Gastroesophageal sphincter (tissue), 4 donors: ENCODE results near the gene SPEM3. TPM values are rescaled to one million over a fixed set of nuclear protein-coding genes. Genes with fewer than 3 reads are reported as not detected.

ENCODE experiments used
- ATAC-seq: fragments of 150-250 bp; one replicate; pipeline ENCODE4 v1.9.1; 2016; ENCODE audit warnings: mild to moderate bottlenecking, moderate library complexity
- H3K27ac ChIP-seq, 4 donors: fragments of 200-600 bp; sonication (generic) in 3 of 4; 1 replicate in 3 of 4; 2 replicates in 1 of 4; pipeline ENCODE4 v1.5.1; 2016 to 2019
- H3K27me3 ChIP-seq: fragments of 200-600 bp; sonication (generic); one replicate; pipeline ENCODE4 v1.5.1; 2019
- H3K36me3 ChIP-seq, 2 donors: fragments of 200-600 bp; sonication (generic); one replicate each; pipeline ENCODE4 v1.5.1; 2019; ENCODE audit warnings: control low read depth in 1 of 2
- H3K4me1 ChIP-seq, 3 donors: fragments of 200-600 bp; sonication (generic); 1 replicate in 2 of 3; 2 replicates in 1 of 3; pipeline ENCODE4 v1.5.1; 2016 to 2019; ENCODE audit warnings: control low read depth in 2 of 3
- H3K4me3 ChIP-seq, 2 donors: fragments of 200-600 bp; sonication (generic); one replicate each; pipeline ENCODE4 v1.5.1; 2019; ENCODE audit warnings: mild to moderate bottlenecking in 1 of 2, moderate library complexity in 1 of 2
- H3K9me3 ChIP-seq, 3 donors: fragments of 200-600 bp; sonication (generic); one replicate each; pipeline ENCODE4 v1.5.1; 2017 to 2019; ENCODE audit warnings: control low read depth in 2 of 3
- EP300 ChIP-seq: sonication (generic); formaldehyde crosslinking; IDR thresholded peaks from one replicate; pipeline ENCODE4 v1.6.1; 2017; ENCODE audit warnings: antibody characterized with exemption, mild to moderate bottlenecking
- POLR2A ChIP-seq, 2 donors: fragments of 450-650 bp; IDR thresholded peaks; one replicate each; pipeline ENCODE4 v1.6.1; 2017; ENCODE audit warnings: antibody characterized with exemption in 2 of 2, mild to moderate bottlenecking in 2 of 2, moderate library complexity in 1 of 2
- POLR2AphosphoS5 ChIP-seq: sonication (generic); formaldehyde crosslinking; IDR thresholded peaks from one replicate; pipeline ENCODE4 v1.6.1; 2017; ENCODE audit warnings: antibody characterized with exemption
- WGBS, 2 donors: methylation state at CpG; one replicate each; pipeline ENCODE4 v1.1.5; 2018; ENCODE audit warnings: low coverage in 1 of 2; 5-methylcytosine and 5-hydroxymethylcytosine counted together
- total RNA-seq, 4 donors: library from RNA; depleted of rRNA; stranded (reverse); fragments of >200 nt; gene quantifications; one replicate each; pipeline ENCODE4 v1.1.0, GENCODE V29; 2016
- TF ChIP-seq, protein P1 (sequence below), 4 experiments: fragments of 200-600 bp in 2 of 4; fragments of 450-650 bp in 2 of 4; sonication (generic) in 1 of 4; IDR thresholded peaks; one replicate each; pipeline ENCODE4 v1.5.1; 2017 to 2019; ENCODE audit warnings: antibody characterized with exemption in 4 of 4, mild to moderate bottlenecking in 2 of 4, moderate library complexity in 2 of 4

Gene SPEM3
- under 1 TPM in 1 of 4 donors, not detected in 3; 0.08 TPM for total RNA-seq

- no peak for ATAC-seq
- Histone ChIP-seq H3K36me3 (no peaks in the 10 kb centered on the region), H3K27me3 (peaks cover 12% of the 10 kb centered on the region), H3K4me1 (no peaks in the 10 kb centered on the region), H3K9me3 (no peaks in the 10 kb centered on the region), H3K27ac (no peak within 1 kb of the TSS), H3K4me3 (no peak within 1 kb of the TSS)
- WGBS, 2 donors, result 61 to 70% methylated on average over 2 to 3 of the region's 5 CpGs
- TF ChIP-seq EP300 (no peak), POLR2AphosphoS5 (no peak), POLR2A (IDR thresholded peaks at IDR 0.05) (no peak)
- TF ChIP-seq, protein P1, sequence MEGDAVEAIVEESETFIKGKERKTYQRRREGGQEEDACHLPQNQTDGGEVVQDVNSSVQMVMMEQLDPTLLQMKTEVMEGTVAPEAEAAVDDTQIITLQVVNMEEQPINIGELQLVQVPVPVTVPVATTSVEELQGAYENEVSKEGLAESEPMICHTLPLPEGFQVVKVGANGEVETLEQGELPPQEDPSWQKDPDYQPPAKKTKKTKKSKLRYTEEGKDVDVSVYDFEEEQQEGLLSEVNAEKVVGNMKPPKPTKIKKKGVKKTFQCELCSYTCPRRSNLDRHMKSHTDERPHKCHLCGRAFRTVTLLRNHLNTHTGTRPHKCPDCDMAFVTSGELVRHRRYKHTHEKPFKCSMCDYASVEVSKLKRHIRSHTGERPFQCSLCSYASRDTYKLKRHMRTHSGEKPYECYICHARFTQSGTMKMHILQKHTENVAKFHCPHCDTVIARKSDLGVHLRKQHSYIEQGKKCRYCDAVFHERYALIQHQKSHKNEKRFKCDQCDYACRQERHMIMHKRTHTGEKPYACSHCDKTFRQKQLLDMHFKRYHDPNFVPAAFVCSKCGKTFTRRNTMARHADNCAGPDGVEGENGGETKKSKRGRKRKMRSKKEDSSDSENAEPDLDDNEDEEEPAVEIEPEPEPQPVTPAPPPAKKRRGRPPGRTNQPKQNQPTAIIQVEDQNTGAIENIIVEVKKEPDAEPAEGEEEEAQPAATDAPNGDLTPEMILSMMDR (IDR thresholded peaks at IDR 0.05), result no peak
Observed at GRCh38 chr17:7428557-7428956, at the start of gene SPEM3. SPEM3 (plus strand) TSS chr17:7428857; CDS start chr17:7428903, 46 bp downstream.

DNA sequence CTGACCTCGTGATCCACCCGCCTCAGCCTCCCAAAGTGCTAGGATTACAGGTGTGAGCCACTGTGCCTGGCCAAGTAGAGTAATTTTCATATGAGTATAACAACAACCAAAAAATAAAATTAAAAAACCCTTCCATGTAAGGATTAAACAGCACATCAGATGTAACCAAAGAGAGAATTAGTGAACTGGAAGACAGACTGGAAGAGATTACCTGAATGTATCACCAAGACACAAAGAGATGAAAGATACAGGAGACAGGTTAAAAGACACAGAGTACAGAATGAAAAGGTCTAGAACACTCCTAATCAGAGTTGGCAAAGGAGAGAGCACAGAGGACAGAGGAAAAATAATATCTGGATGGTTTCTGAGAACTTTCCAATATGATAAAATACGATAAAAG, 49.5 kb upstream of the SPEM3 start:
- ATAC-seq, result no peak
- Histone ChIP-seq H3K4me3 (no peak overlapping the region), H3K36me3 (no peaks in the 10 kb centered on the region), H3K27me3 (no peaks in the 10 kb centered on the region), H3K27ac (no peak overlapping the region), H3K9me3 (no peaks in the 10 kb centered on the region), H3K4me1 (peaks cover 0 to 37% (median 18%) of the 10 kb centered on the region in 3 donors)
- TF ChIP-seq POLR2AphosphoS5 (no peak), EP300 (no peak), POLR2A (IDR thresholded peaks at IDR 0.05) (no peak)
- TF ChIP-seq, protein P1 (IDR thresholded peaks at IDR 0.05), result no peak
- WGBS, 2 donors, result 100% methylated on average over 1 to 2 of the region's 3 CpGs

DNA sequence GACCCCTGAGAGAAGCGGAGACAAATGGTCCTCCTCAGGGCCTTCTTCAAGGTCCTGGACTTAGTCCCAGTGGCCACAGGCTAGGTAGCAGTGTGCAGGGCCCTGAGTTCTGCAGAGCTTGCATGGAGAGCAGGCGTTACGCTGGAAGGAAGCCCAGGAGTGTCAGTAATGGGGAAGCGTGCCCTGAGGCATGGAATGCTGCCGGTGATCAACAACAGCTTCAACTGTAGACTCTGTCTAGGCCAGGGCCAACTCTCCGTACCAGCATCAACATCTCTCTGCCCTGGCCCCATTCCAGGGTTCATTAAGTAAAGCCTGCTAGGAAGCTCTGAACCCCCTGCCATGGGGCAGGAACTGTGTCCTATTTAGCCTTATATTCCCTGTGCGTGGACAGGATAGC, 48.3 kb upstream of the SPEM3 start:
- TF ChIP-seq POLR2AphosphoS5, result peak; percentile 73
- TF ChIP-seq, protein P1 (IDR thresholded peaks at IDR 0.05), result no peak
- H3K36me3 ChIP-seq, result no peaks in the 10 kb centered on the region
- no peaks in the 10 kb centered on the region for H3K9me3 ChIP-seq
- 0% methylated on average over 1 of the region's 7 CpGs; no CpG with 5 or more reads in 1 of the 2 donors for WGBS, 2 donors
- H3K4me1 ChIP-seq, result peaks cover 0 to 43% (median 21%) of the 10 kb centered on the region in 3 donors
- H3K27me3 ChIP-seq, result no peaks in the 10 kb centered on the region
- peak; percentile 73 for ATAC-seq
- peak overlapping the region in 3 of 4 donors; percentile 73 to 80 (median 77) for H3K27ac ChIP-seq
- peak overlapping the region; percentile 15 to 58 for H3K4me3 ChIP-seq

- H3K4me3 ChIP-seq, result peak within 1 kb of the TSS; percentile 15 to 58
- H3K4me1 ChIP-seq, result peaks cover 0 to 43% (median 21%) of the 10 kb centered on the region in 3 donors
- WGBS, 2 donors, result 6 to 10% methylated on average over 2 to 21 of the region's 52 CpGs
- no peaks in the 10 kb centered on the region for H3K9me3 ChIP-seq
- no peaks in the 10 kb centered on the region for H3K27me3 ChIP-seq
- ATAC-seq, result peak; percentile 60
- H3K36me3 ChIP-seq, result peaks cover 0 to 2% of the 10 kb centered on the region in 2 donors
- peak within 1 kb of the TSS in 3 of 4 donors; percentile 73 to 80 (median 77) for H3K27ac ChIP-seq
- TF ChIP-seq, protein P1 (IDR thresholded peaks at IDR 0.05), result no peak
- TF ChIP-seq EP300, result no peak
- TF ChIP-seq POLR2A (IDR thresholded peaks at IDR 0.05), result peak in 1 of 2 donors; percentile 9
- TF ChIP-seq POLR2AphosphoS5, result peak; percentile 55
Observed at GRCh38 chr17:7380855-7381683, 47.6 kb upstream of the SPEM3 start, which contains the start of gene TNK1. TNK1 (plus strand) TSS chr17:7381089; CDS start chr17:7382927, 1,838 bp downstream.
